BJ (cell line): Measurements from ENCODE around the gene IGHMBP2. TPM values are rescaled to one million over a fixed set of nuclear protein-coding genes. Genes with fewer than 3 reads are reported as not detected.

ENCODE experiments used
- CTCF ChIA-PET: fragments of 350-600 bp; formaldehyde crosslinking; extraction: SDS; loops from one replicate; lab custom pipeline; 2021; ENCODE audit warnings: antibody characterized with exemption, inconsistent platforms; lab: Yijun Ruan, JAX
- POLR2A ChIA-PET: fragments of 300-600 bp; sonication (Branson Sonifier 250); formaldehyde crosslinking; extraction: SDS; loops from one replicate; lab custom pipeline; 2021; ENCODE audit warnings: antibody characterized with exemption; lab: Charles Lee
- DNase-seq: peaks from one replicate; pipeline ENCODE4 v3.0.0-alpha.2; 2011; ENCODE audit warnings: low read depth
- H3K27me3 ChIP-seq: 2 replicates; pipeline ENCODE4 v1.6.0; 2011; ENCODE audit warnings: low read length; ENCODE audit not compliant: control insufficient read depth, insufficient read depth
- H3K36me3 ChIP-seq: 2 replicates; pipeline ENCODE4 v1.5.1; 2011; ENCODE audit warnings: low read length; ENCODE audit not compliant: control insufficient read depth, insufficient read depth
- H3K4me3 ChIP-seq: 2 replicates; pipeline ENCODE4 v1.5.1; 2011; ENCODE audit warnings: low read depth, mild to moderate bottlenecking, control low read depth, low read length
- polyA plus RNA-seq: library from polyadenylated mRNA; depleted of rRNA; stranded (reverse); fragments of >200 nt; gene quantifications from 2 replicates; pipeline ENCODE4 v1.2.3, GENCODE V29; 2011
- TF ChIP-seq, protein P1 (sequence below): IDR thresholded peaks from 2 replicates; pipeline ENCODE4 v1.5.1; 2011; ENCODE audit warnings: low read depth, mild to moderate bottlenecking, control low read depth, inconsistent platforms, low read length, moderate library complexity; ENCODE audit not compliant: insufficient read depth

IGHMBP2 gene
- polyA plus RNA-seq, 1 experiment = 13.1 TPM

GRCh38 chr11:68947151-68947550, 43.5 kb downstream of the IGHMBP2 start:
- Histone ChIP-seq H3K36me3 (no peaks in the 10 kb centered on the region; the same call in 1 of the 2 replicates), H3K4me3 (no peak overlapping the region), H3K27me3 (no peaks in the 10 kb centered on the region)
- no peak for DNase-seq
- TF ChIP-seq, protein P1, sequence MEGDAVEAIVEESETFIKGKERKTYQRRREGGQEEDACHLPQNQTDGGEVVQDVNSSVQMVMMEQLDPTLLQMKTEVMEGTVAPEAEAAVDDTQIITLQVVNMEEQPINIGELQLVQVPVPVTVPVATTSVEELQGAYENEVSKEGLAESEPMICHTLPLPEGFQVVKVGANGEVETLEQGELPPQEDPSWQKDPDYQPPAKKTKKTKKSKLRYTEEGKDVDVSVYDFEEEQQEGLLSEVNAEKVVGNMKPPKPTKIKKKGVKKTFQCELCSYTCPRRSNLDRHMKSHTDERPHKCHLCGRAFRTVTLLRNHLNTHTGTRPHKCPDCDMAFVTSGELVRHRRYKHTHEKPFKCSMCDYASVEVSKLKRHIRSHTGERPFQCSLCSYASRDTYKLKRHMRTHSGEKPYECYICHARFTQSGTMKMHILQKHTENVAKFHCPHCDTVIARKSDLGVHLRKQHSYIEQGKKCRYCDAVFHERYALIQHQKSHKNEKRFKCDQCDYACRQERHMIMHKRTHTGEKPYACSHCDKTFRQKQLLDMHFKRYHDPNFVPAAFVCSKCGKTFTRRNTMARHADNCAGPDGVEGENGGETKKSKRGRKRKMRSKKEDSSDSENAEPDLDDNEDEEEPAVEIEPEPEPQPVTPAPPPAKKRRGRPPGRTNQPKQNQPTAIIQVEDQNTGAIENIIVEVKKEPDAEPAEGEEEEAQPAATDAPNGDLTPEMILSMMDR = no peak
- CTCF ChIA-PET = no interaction called here
- POLR2A ChIA-PET = no interaction called here

DNA sequence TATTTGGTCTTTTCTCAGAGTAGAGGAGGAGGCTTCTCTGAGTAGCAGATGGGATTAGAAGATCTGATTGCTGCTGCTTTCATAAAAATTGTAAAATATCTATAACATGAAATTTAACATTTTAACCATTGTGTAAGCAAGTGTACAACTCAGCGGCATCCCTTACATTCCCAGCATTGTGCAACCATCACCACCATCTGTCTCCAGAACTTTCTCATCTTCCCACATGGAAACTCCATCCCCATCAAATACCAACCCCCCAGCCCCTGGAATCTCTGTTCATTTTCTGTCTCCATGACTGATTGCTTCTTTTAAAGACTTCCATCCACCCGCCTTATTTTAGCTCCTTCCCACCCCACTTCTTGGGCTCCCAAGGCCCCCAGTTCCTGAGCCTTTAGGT, 44.8 kb downstream of the IGHMBP2 start:
- ChIA-PET CTCF (interaction anchor here (0.6 kb wide), 1 partner anchor 88 kb away, joined by 3 read pairs; no protein-coding TSS in a partner anchor), POLR2A (no interaction called here)
- Histone ChIP-seq H3K4me3 (no peak overlapping the region), H3K36me3 (no peaks in the 10 kb centered on the region), H3K27me3 (no peaks in the 10 kb centered on the region)
- no peak for DNase-seq
- TF ChIP-seq, protein P1 = no peak

DNA sequence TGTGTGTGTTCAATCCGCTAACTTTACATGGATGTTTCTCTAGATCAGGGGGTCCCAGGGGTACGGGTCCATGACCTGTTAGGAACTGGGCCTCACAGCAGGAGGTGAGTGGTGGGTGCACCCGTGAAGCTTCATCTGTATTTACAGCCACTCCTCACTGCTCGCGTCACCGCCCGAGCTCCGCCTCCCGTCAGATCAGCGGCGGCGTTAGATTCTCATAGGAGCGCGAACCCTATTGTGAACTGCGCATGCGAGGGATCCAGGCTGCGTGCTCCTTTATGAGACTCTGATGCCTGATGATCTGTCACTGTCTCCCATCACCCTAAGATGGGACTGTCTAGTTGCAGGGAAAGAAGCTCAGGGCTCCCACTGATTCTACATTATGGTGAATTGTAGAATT, 45.2 kb downstream of the IGHMBP2 start:
- Histone ChIP-seq H3K36me3 (no peaks in the 10 kb centered on the region), H3K4me3 (no peak overlapping the region), H3K27me3 (no peaks in the 10 kb centered on the region)
- TF ChIP-seq, protein P1 = no peak
- DNase-seq = no peak
- CTCF ChIA-PET = interaction anchor here (0.6 kb wide), 1 partner anchor 88 kb away, joined by 3 read pairs; no protein-coding TSS in a partner anchor
- POLR2A ChIA-PET = no interaction called here

DNA sequence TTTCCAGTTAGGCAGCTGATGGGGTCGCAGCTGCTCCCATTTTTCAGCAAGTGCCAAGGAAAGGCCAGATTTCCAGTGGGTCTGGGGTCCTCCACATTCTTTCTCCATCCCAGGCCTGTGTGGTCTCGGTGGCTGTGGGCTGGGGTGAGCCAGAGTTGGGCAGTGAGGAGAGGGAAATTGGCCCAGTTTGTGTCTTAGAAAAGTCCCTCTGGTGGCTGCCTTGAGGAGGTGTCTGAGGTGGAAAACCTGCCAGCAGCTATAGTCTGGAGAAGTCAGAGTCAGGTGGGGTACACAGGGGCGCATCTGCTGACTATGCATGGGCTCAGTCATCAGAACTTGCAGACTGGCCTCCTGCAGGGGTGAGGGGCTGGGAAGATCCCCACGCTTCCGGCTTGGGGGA, 46.6 kb downstream of the IGHMBP2 start:
- no peaks in the 10 kb centered on the region for H3K27me3 ChIP-seq
- TF ChIP-seq, protein P1 = peak; percentile 52
- no peak overlapping the region for H3K4me3 ChIP-seq
- ChIA-PET POLR2A (no interaction called here), CTCF (interaction anchor here (1.2 kb wide), 1 partner anchor 31 kb away, joined by 3 read pairs; no protein-coding TSS in a partner anchor)
- DNase-seq = no peak
- H3K36me3 ChIP-seq = no peaks in the 10 kb centered on the region

GRCh38 chr11:68950762-68951161, 47.1 kb downstream of the IGHMBP2 start:
- no peaks in the 10 kb centered on the region for H3K36me3 ChIP-seq
- TF ChIP-seq, protein P1 = no peak
- no peak overlapping the region for H3K4me3 ChIP-seq
- POLR2A ChIA-PET = no interaction called here
- H3K27me3 ChIP-seq = no peaks in the 10 kb centered on the region
- DNase-seq = no peak
- CTCF ChIA-PET = interaction anchor here (0.9 to 1.2 kb wide), 2 partner anchors 32 to 61 kb away, joined by 3 to 4 read pairs; no protein-coding TSS in a partner anchor
